Activated naive CD8-positive, alpha-beta T cell treated with anti-CD3 and anti-CD28 coated beads, Interleukin-2, amount 10 ng/mL, durations not matched to agents 7 days and 5 days (primary cell): Measurements from ENCODE around the gene SNX30. TPM values are rescaled to one million over a fixed set of nuclear protein-coding genes. Genes with fewer than 3 reads are reported as not detected.

Experiments used
- ATAC-seq: fragments of 150-1000 bp; cut with Tn5 transposase; one replicate; pipeline ENCODE4 v1.10.0; 2021; ENCODE audit warnings: low read depth, moderate library complexity
- POLR2A ChIA-PET: fragments of 350-600 bp; sonication (Branson Sonifier 250); formaldehyde crosslinking; loops from one replicate; lab custom pipeline; 2021; ENCODE audit warnings: antibody characterized with exemption; lab: Charles Lee
- DNase-seq: peaks from one replicate; pipeline ENCODE4 v3.0.0; 2021
- H3K27ac Mint-ChIP-seq: one replicate; pipeline ENCODE4 v1.8.0; 2022; ENCODE audit warnings: mild to moderate bottlenecking, mixed read lengths
- H3K27me3 Mint-ChIP-seq: one replicate; pipeline ENCODE4 v1.8.0; 2022; ENCODE audit warnings: mild to moderate bottlenecking, moderate library complexity, mixed read lengths
- H3K36me3 Mint-ChIP-seq: one replicate; pipeline ENCODE4 v1.8.0; 2021; ENCODE audit warnings: mild to moderate bottlenecking, mixed read lengths
- H3K4me1 Mint-ChIP-seq: one replicate; pipeline ENCODE4 v1.8.0; 2021; ENCODE audit warnings: mixed read lengths
- H3K4me3 Mint-ChIP-seq: one replicate; pipeline ENCODE4 v1.8.0; 2022; ENCODE audit warnings: mild to moderate bottlenecking, moderate library complexity, mixed read lengths
- H3K9me3 Mint-ChIP-seq: one replicate; pipeline ENCODE4 v1.8.0; 2021; ENCODE audit warnings: mixed read lengths
- total RNA-seq, 2 experiments: library from RNA; stranded (reverse); gene quantifications; one replicate each; pipeline ENCODE4 v1.2.3, GENCODE V29; 2021

Gene SNX30
- total RNA-seq, 2 experiments from 2014 or later = 9.0 to 9.6 TPM

- no peak overlapping the region for H3K4me3 Mint-ChIP-seq
- peaks cover 1% of the 10 kb centered on the region for H3K36me3 Mint-ChIP-seq
- peak overlapping the region; percentile 35 for H3K27ac Mint-ChIP-seq
- H3K9me3 Mint-ChIP-seq = no peaks in the 10 kb centered on the region
- H3K4me1 Mint-ChIP-seq = peaks cover 9% of the 10 kb centered on the region
- no peaks in the 10 kb centered on the region for H3K27me3 Mint-ChIP-seq
- peak; percentile 97 for ATAC-seq
- DNase-seq = peak; percentile 87
- POLR2A ChIA-PET = interaction anchor here (1.0 kb wide), 1 partner anchor 75 kb away, joined by 3 read pairs; the partner anchor contains the start of gene INIP
Measured at GRCh38 chr9:112793213-112793810, 42.8 kb downstream of the SNX30 start.

- Mint-ChIP-seq H3K4me1 (peaks cover 9% of the 10 kb centered on the region), H3K4me3 (no peak overlapping the region), H3K36me3 (peaks cover 1% of the 10 kb centered on the region), H3K9me3 (no peaks in the 10 kb centered on the region), H3K27ac (no peak overlapping the region), H3K27me3 (no peaks in the 10 kb centered on the region)
- no peak for DNase-seq
- POLR2A ChIA-PET = no interaction called here
- ATAC-seq = no peak
Measured at GRCh38 chr9:112794731-112795130, 44.2 kb downstream of the SNX30 start.

- Mint-ChIP-seq H3K4me1 (peaks cover 9% of the 10 kb centered on the region), H3K27ac (no peak overlapping the region), H3K27me3 (no peaks in the 10 kb centered on the region), H3K36me3 (peaks cover 1% of the 10 kb centered on the region), H3K4me3 (no peak overlapping the region), H3K9me3 (no peaks in the 10 kb centered on the region)
- DNase-seq (no peak), ATAC-seq (no peak)
- POLR2A ChIA-PET = interaction anchor here (0.6 kb wide), 1 partner anchor 10 kb away, joined by 3 read pairs; no protein-coding TSS in a partner anchor
Measured at GRCh38 chr9:112795921-112796320, 45.4 kb downstream of the SNX30 start.

DNA sequence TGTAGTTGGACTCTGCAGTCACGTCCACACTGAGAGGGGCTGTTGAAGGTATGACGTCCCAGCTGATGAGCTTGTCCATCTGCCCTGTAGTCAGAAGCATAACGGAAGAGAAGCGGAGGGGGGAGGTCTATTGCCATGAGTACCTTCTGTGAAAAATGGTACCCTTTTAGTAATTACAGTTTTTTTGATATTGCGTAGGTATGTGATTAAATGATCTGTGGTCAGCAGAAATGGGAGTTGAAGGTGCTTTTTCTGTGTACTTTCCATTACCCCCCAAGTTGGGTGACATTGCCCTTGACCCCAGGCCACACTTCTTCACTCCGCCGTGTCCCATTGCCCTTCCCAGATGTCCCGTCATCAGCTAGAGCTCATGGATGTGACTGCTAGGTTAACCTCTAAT is 45.9 kb downstream of the SNX30 start:
- peaks cover 9% of the 10 kb centered on the region for H3K4me1 Mint-ChIP-seq
- DNase-seq (no peak), ATAC-seq (no peak)
- POLR2A ChIA-PET = no interaction called here
- no peaks in the 10 kb centered on the region for H3K9me3 Mint-ChIP-seq
- no peak overlapping the region for H3K4me3 Mint-ChIP-seq
- no peaks in the 10 kb centered on the region for H3K27me3 Mint-ChIP-seq
- no peak overlapping the region for H3K27ac Mint-ChIP-seq
- peaks cover 1% of the 10 kb centered on the region for H3K36me3 Mint-ChIP-seq

GRCh38 chr9:112809351-112809848 is 58.8 kb downstream of the SNX30 start:
- ATAC-seq = no peak
- POLR2A ChIA-PET = no interaction called here
- peaks cover 7% of the 10 kb centered on the region for H3K36me3 Mint-ChIP-seq
- H3K9me3 Mint-ChIP-seq = no peaks in the 10 kb centered on the region
- H3K27ac Mint-ChIP-seq = no peak overlapping the region
- no peak for DNase-seq
- H3K27me3 Mint-ChIP-seq = no peaks in the 10 kb centered on the region
- no peak overlapping the region for H3K4me3 Mint-ChIP-seq
- H3K4me1 Mint-ChIP-seq = no peaks in the 10 kb centered on the region

DNA sequence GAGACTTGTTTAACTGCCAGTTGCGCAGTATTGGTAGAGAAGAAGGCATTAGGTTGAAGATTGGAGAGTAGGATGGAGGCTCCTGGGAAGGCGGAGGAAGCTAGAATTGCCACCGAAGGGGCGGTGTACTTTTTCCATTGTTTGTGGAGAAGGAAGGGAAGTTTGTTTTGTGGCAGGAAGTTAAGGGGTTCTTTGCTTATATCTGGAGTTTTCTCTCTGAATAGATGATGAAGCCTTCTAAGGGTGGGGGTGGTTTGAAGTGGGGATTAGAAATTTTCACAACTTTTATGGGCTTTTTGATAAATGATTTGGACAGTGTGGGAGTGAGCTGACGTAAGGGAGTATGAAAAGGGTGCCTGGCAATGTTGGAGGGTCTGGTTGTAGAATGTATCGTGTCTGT is 59.3 kb downstream of the SNX30 start:
- Mint-ChIP-seq H3K27ac (no peak overlapping the region), H3K9me3 (no peaks in the 10 kb centered on the region), H3K36me3 (peaks cover 2% of the 10 kb centered on the region), H3K4me1 (no peaks in the 10 kb centered on the region), H3K27me3 (no peaks in the 10 kb centered on the region), H3K4me3 (no peak overlapping the region)
- POLR2A ChIA-PET = no interaction called here
- no peak for ATAC-seq
- no peak for DNase-seq

DNA sequence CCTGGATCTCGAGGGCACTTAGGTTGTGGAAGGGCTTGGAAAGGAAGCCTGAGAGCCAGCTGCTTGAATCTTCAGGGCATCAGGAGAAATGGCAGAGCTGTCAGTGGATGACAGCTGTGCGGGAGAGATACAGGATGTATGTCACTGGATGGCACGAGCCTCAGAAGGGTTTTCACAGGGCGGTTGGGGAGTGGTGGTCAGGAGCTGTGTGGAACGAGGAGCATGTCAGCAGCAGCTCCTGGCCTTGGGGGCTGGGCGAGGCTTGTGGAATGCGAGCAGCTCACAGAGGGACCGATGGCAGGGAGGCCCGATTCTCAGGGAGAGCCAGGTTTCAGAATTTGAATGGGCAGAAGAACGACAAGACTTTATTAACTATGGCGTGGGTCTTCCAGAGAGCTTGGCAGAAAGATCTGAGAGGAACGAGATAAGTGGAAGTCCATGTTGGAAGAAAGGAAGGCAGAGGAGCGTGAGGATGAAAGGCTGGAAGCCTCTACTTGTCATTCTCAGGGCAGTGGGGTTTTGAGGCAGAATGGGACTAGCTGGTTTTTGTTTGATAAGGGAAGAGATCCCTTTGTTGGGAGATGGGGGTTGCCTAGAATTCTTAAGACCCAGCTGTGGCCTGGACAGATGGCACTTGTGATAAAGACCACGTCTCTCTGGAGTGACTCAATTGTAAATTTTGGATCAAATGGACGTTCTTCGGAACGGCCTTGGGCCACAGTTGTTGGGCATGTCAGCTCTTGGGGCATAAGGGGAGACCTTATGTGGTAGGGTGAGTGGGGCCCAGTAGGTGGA is 60.3 kb downstream of the SNX30 start:
- no peaks in the 10 kb centered on the region for H3K36me3 Mint-ChIP-seq
- no peak overlapping the region for H3K4me3 Mint-ChIP-seq
- POLR2A ChIA-PET = no interaction called here
- no peak for DNase-seq
- no peaks in the 10 kb centered on the region for H3K9me3 Mint-ChIP-seq
- ATAC-seq = no peak
- H3K27ac Mint-ChIP-seq = no peak overlapping the region
- H3K27me3 Mint-ChIP-seq = no peaks in the 10 kb centered on the region
- H3K4me1 Mint-ChIP-seq = no peaks in the 10 kb centered on the region

GRCh38 chr9:112811518-112811917 is 61.0 kb downstream of the SNX30 start:
- H3K36me3 Mint-ChIP-seq = no peaks in the 10 kb centered on the region
- H3K27ac Mint-ChIP-seq = no peak overlapping the region
- POLR2A ChIA-PET = no interaction called here
- ATAC-seq = no peak
- H3K27me3 Mint-ChIP-seq = no peaks in the 10 kb centered on the region
- H3K4me1 Mint-ChIP-seq = no peaks in the 10 kb centered on the region
- H3K9me3 Mint-ChIP-seq = no peaks in the 10 kb centered on the region
- H3K4me3 Mint-ChIP-seq = no peak overlapping the region
- DNase-seq = no peak

- POLR2A ChIA-PET = no interaction called here
- H3K27me3 Mint-ChIP-seq = no peaks in the 10 kb centered on the region
- H3K4me1 Mint-ChIP-seq = peaks cover 2% of the 10 kb centered on the region
- DNase-seq (no peak), ATAC-seq (no peak)
- no peak overlapping the region for H3K4me3 Mint-ChIP-seq
- no peak overlapping the region for H3K27ac Mint-ChIP-seq
- no peaks in the 10 kb centered on the region for H3K9me3 Mint-ChIP-seq
- H3K36me3 Mint-ChIP-seq = no peaks in the 10 kb centered on the region
Measured at GRCh38 chr9:112815868-112816267, 65.3 kb downstream of the SNX30 start.

- Mint-ChIP-seq H3K27ac (no peak overlapping the region), H3K9me3 (no peaks in the 10 kb centered on the region), H3K4me1 (peaks cover 2% of the 10 kb centered on the region), H3K4me3 (no peak overlapping the region), H3K27me3 (no peaks in the 10 kb centered on the region), H3K36me3 (no peaks in the 10 kb centered on the region)
- POLR2A ChIA-PET = interaction anchor here (0.7 kb wide), 1 partner anchor 638 kb away, joined by 3 read pairs; no protein-coding TSS in a partner anchor
- no peak for ATAC-seq
- DNase-seq = no peak
Measured at GRCh38 chr9:112817860-112818203, 67.3 kb downstream of the SNX30 start.

DNA sequence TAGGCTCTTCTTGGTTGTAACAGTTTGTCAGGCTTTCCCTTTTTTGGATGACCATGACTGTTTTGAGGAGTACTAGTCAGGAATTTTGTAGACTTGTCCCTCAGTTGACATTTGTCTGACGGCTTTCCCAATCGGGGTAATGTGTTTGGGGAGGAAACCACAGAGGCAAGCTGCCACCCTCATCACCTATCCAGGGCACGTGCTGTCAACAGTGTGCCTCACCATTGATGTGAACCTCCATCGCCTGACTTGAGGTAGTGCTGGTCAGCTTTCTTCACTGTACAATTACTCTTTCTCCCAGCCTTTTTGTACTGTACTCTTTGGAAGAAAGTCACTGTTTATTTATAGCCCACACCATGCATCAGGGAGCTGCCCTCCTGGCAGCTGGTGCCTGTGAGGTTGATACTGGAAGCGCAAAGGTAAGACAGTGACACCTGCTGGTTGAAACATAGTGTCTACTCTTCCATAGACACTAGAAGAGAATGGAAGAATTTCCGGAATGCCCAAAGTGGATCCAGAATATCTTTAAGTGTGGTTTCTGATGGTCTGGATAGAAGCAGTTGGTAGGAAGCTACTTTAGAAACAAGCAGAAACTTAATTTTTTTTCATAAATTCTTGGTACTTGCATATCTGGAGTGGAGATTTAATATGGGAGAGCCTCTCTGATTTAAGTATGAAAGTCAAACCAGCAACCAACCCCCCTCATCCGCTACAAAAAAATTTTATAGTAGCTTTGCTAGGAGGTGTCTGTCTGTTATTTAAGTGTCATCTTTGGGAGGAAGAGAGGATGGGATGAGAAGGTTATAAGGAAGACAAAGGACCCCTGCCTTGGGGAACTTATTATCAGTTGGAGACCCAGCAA is 69.3 kb downstream of the SNX30 start:
- Mint-ChIP-seq H3K4me3 (no peak overlapping the region), H3K9me3 (no peaks in the 10 kb centered on the region), H3K36me3 (peaks cover 4% of the 10 kb centered on the region), H3K4me1 (peaks cover 2% of the 10 kb centered on the region), H3K27ac (no peak overlapping the region), H3K27me3 (no peaks in the 10 kb centered on the region)
- peak; percentile 47 for ATAC-seq
- POLR2A ChIA-PET = no interaction called here
- no peak for DNase-seq

DNA sequence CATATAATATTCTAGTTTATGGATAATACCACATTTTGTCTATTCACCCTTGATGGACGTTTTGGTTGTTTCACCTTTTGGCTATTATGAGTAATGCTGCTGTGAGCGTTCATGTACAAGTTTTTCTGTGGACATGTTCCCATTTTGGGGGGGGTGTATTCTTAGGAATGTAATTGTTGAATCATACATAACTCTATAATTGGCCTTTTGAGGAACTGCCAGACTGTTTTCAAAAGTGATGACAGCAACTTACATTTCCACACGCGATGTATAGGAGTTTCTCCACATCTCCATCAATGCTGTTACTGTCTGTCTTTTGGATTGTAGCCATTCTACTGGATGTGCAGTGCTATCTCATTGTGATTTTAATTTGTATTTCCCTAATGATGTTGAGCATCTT is 70.3 kb downstream of the SNX30 start:
- Mint-ChIP-seq H3K27ac (no peak overlapping the region), H3K36me3 (peaks cover 4% of the 10 kb centered on the region), H3K4me3 (no peak overlapping the region), H3K27me3 (no peaks in the 10 kb centered on the region), H3K9me3 (no peaks in the 10 kb centered on the region), H3K4me1 (peaks cover 2% of the 10 kb centered on the region)
- DNase-seq (no peak), ATAC-seq (no peak)
- POLR2A ChIA-PET = no interaction called here

- Mint-ChIP-seq H3K27ac (no peak overlapping the region), H3K4me1 (no peaks in the 10 kb centered on the region), H3K9me3 (no peaks in the 10 kb centered on the region), H3K4me3 (no peak overlapping the region), H3K27me3 (no peaks in the 10 kb centered on the region), H3K36me3 (peaks cover 4% of the 10 kb centered on the region)
- POLR2A ChIA-PET = no interaction called here
- ATAC-seq = no peak
- DNase-seq = no peak
Measured at GRCh38 chr9:112822618-112823017, 72.1 kb downstream of the SNX30 start.
